Measurements from ENCODE around the gene DNAJB5.
A peak's percentile ranks its signal among the peaks of the same experiment; 100 is the strongest.

Gene DNAJB5

DNA sequence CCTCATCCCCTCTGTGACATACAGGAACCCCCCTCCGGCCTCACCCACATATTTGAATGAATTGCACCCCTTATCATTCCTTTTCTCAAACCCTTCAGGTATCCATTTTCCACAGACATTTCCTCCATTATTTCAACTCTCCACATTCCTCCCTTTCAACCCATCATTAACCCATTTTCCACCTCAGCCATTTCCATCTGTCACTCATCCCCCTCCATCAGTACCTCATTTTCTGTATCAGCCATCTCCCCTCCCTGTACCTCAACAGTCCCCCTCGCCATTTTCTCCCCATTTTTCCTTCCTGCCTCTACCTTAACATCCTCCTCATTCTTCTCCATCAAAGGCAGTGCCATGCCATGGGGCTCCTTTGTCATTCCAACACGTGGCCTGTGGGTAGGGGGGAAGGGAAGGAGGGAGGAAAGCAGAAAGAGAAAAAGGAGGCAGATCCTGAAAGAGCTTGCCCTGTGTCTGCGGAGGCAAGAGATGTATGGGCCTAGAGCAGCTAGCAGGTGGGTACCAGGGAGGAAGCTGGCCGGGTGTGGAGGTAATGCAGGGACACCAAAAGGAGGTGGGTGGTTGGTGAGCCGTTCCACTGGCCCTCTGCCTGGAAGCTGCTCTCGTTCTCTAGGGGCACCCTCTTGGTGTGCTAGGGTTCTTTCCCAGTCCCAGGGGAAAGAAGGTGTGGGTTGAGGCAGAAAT is 1.5 kb downstream of the DNAJB5 start:
- no peaks in the 10 kb centered on the region for H3K36me3 ChIP-seq
- TF ChIP-seq, protein P1, sequence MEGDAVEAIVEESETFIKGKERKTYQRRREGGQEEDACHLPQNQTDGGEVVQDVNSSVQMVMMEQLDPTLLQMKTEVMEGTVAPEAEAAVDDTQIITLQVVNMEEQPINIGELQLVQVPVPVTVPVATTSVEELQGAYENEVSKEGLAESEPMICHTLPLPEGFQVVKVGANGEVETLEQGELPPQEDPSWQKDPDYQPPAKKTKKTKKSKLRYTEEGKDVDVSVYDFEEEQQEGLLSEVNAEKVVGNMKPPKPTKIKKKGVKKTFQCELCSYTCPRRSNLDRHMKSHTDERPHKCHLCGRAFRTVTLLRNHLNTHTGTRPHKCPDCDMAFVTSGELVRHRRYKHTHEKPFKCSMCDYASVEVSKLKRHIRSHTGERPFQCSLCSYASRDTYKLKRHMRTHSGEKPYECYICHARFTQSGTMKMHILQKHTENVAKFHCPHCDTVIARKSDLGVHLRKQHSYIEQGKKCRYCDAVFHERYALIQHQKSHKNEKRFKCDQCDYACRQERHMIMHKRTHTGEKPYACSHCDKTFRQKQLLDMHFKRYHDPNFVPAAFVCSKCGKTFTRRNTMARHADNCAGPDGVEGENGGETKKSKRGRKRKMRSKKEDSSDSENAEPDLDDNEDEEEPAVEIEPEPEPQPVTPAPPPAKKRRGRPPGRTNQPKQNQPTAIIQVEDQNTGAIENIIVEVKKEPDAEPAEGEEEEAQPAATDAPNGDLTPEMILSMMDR (IDR thresholded peaks at IDR 0.05) = no peak
- H3K27me3 ChIP-seq = peaks cover 70% of the 10 kb centered on the region
- H3K4me3 ChIP-seq (ENCODE audit: low read depth in 1 of 2, low read length in 1 of 2) = no peak overlapping the region
- no peak overlapping the region for H3K27ac ChIP-seq
- H3K9me3 ChIP-seq = no peaks in the 10 kb centered on the region
- H3K4me1 ChIP-seq (ENCODE audit: control insufficient read depth in 1 of 2, insufficient read depth in 1 of 2, low read depth in 1 of 2, low read length in 1 of 2) = peaks cover 34 to 42% of the 10 kb centered on the region in 2 experiments

DNA sequence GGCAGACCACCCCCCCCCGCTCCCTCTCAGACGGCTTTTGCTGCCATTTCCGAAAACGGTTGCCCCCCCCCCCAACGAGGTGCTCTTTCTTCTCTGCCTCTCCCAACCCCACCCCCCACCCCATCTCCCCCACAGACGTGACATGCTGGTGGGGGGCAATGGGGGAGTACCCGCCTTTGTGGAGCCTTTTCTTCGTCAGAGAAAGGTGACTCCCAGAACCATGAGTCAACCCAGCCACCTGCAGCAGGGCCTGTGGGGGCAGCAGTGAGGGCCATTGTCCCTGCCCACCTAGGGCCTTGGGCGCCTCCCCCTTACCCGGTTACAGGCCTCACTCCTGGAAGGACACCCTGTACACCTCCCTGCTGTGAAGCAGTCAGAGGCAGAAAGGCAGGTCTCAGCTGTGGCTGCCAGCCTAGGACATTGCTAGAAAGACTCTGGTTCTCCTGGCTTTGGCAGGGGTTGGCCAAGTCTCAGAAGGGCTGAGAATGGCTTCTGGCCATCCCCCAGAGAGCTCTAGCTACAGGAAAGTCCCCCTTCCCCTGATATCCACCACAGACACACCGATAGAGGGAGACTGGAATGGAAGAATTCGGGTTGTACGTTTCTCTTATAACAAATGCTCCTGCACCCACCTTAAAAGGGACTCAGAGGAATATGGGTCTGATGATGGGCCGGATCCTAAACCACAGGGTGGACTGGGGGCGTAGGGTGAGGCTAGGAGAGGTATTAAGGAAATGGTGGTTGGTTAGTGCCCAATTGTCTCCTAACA is 2.2 kb downstream of the DNAJB5 start:
- H3K36me3 ChIP-seq = no peaks in the 10 kb centered on the region
- H3K27me3 ChIP-seq = peaks cover 70% of the 10 kb centered on the region
- H3K9me3 ChIP-seq = no peaks in the 10 kb centered on the region
- TF ChIP-seq, protein P1 (IDR thresholded peaks at IDR 0.05) = no peak
- no peak overlapping the region for H3K4me3 ChIP-seq (ENCODE audit: low read depth in 1 of 2, low read length in 1 of 2)
- H3K4me1 ChIP-seq (ENCODE audit: control insufficient read depth in 1 of 2, insufficient read depth in 1 of 2, low read depth in 1 of 2, low read length in 1 of 2) = peaks cover 26 to 35% of the 10 kb centered on the region in 2 experiments
- no peak overlapping the region for H3K27ac ChIP-seq

DNA sequence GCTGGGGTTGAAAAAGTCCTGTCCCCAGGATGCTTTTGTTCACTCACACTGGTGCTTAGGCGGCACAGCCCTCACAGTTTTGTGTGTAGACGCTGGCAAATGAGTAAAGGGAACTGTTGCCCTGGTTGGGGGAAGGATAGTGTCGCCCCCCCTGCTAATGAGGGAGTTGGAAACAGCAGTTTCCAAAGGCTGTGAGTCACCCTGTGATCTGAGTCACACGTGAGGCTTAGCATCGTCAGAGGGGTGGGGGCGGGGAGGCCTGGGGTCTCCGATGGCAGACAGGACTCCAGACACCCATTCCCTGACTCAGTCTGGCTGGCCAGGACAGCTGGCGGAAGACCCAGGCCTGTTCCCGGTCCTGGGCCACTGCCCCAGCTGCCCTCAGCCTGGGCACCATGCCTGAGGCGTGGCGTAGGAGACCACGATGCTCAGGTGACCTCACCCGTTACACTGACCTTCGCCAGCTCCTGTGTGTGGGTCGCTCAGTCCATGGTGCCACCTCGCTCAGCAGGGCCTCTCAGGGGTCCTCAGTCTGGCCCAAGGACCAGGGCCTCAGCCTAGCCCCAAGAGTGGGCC is 2.9 kb downstream of the DNAJB5 start:
- Histone ChIP-seq H3K27ac (no peak overlapping the region), H3K27me3 (peaks cover 65% of the 10 kb centered on the region), H3K4me1 (ENCODE audit: control insufficient read depth in 1 of 2, insufficient read depth in 1 of 2, low read depth in 1 of 2, low read length in 1 of 2) (peaks cover 20 to 28% of the 10 kb centered on the region in 2 experiments), H3K4me3 (ENCODE audit: low read depth in 1 of 2, low read length in 1 of 2) (no peak overlapping the region), H3K9me3 (no peaks in the 10 kb centered on the region), H3K36me3 (no peaks in the 10 kb centered on the region)
- TF ChIP-seq, protein P1 (IDR thresholded peaks at IDR 0.05) = no peak

DNA sequence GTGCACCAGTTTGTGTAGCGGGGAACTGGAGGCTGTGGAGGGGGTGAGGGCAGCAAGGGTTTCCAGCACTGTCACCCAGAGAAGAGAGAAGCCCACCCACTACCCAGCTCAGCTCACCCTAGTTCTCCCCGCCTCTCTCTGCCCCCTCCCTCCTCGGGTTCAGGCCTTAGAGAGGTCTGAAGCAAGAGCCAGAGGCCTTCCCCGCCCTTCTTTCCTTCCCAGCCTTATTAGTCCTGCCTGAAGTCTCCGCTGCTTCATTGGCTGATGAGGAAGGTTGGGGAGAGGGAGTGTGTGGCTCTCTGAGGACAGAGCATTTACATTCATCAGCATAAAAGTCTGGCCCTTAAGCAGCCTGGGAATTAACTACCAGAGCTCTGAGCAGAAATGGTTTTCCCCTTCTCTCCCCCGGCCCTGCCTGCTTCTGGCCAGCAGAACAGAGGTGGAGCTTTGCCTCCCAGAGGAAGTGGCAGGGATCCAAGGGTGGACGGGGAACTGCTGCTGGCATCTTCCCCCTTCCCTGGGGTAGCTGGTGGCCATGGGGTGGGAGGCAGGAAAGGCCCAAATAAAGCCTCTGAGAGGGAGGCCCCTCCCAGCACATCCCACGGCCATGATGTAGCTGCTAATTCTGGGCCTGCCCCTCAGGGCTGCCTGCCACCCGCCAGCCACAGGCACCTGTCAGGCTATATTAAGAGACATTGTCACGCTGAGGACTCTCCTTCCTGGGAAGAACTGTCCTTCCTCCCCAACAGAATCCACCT is 4.1 kb downstream of the DNAJB5 start:
- H3K27ac ChIP-seq = no peak overlapping the region
- peaks cover 10 to 16% of the 10 kb centered on the region in 2 experiments for H3K4me1 ChIP-seq (ENCODE audit: control insufficient read depth in 1 of 2, insufficient read depth in 1 of 2, low read depth in 1 of 2, low read length in 1 of 2)
- TF ChIP-seq, protein P1 (IDR thresholded peaks at IDR 0.05) = no peak
- peaks cover 53% of the 10 kb centered on the region for H3K27me3 ChIP-seq
- no peak overlapping the region for H3K4me3 ChIP-seq (ENCODE audit: low read depth in 1 of 2, low read length in 1 of 2)
- H3K36me3 ChIP-seq = no peaks in the 10 kb centered on the region
- no peaks in the 10 kb centered on the region for H3K9me3 ChIP-seq

DNA sequence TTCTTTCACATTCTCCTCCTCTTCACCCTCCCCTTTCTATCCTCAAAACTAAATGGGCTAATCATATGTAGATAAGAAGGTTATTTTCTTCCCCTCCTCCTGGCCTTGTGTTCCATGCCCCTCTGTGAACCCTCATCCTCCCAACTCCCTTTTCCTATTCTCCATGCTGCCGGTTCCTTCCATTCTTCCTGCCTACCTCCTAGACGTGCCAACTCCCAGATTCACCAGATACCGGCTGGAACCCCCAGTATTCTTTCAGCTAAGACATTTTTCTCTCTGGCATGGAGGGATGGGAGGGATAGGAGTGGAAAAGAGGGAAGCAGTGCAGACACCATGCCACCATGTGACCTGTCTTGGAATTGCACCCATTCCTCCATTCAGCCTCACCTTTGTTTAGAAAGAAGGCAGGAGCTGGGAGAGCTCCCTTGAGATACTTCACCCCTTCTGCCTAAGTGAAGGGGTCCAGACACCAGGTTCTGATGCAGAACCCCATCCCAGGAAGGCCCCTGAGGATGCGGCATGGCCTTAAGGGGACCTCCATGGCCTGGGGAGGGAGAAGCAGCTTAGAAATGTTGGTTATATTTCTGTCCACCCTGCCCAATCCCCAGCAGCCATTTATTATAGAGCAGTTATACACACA is 4.8 kb downstream of the DNAJB5 start:
- TF ChIP-seq, protein P1 (IDR thresholded peaks at IDR 0.05) = peak; percentile 51
- Histone ChIP-seq H3K36me3 (no peaks in the 10 kb centered on the region), H3K27ac (no peak overlapping the region), H3K9me3 (no peaks in the 10 kb centered on the region), H3K4me3 (ENCODE audit: low read depth in 1 of 2, low read length in 1 of 2) (no peak overlapping the region), H3K27me3 (peaks cover 47% of the 10 kb centered on the region), H3K4me1 (ENCODE audit: control insufficient read depth in 1 of 2, insufficient read depth in 1 of 2, low read depth in 1 of 2, low read length in 1 of 2) (peaks cover 4 to 9% of the 10 kb centered on the region in 2 experiments)

Data from neutrophil (primary cell).